ENCODE results near the gene LY6G5C.

LY6G5C gene

GRCh38 chr6:31722173-31722572 lies 41.3 kb upstream of the LY6G5C start:
- H2AFZ ChIP-seq (ENCODE audit: low read length): no peak overlapping the region
- H3K27ac ChIP-seq (ENCODE audit: low read length): no peak overlapping the region
- H3K9ac ChIP-seq (ENCODE audit: low read length): no peak overlapping the region
- no peaks in the 10 kb centered on the region for H3K79me2 ChIP-seq (ENCODE audit: low read length)
- H4K20me1 ChIP-seq (ENCODE audit: insufficient read depth, low read length): no peaks in the 10 kb centered on the region
- H3K9me3 ChIP-seq (replicated peaks; ENCODE audit: insufficient read depth, low read length): no peaks in the 10 kb centered on the region
- H3K27me3 ChIP-seq (replicated peaks; ENCODE audit: insufficient read depth, low read length): no peaks in the 10 kb centered on the region
- H3K36me3 ChIP-seq (replicated peaks; ENCODE audit: insufficient read depth, low read length): no peaks in the 10 kb centered on the region
- no peaks in the 10 kb centered on the region for H3K9me2 ChIP-seq (replicated peaks; ENCODE audit: insufficient read depth, low read length)
- no peak overlapping the region for H3K4me2 ChIP-seq (ENCODE audit: low read depth, low read length)
- TF ChIP-seq EZH2phosphoT487 (IDR thresholded peaks at IDR 0.05; ENCODE audit: low read length): no peak
- no peak for TF ChIP-seq CTCF (IDR thresholded peaks at IDR 0.05; ENCODE audit: low read length)
- TF ChIP-seq EZH2 (optimal IDR thresholded peaks at IDR 0.05; ENCODE audit: low read depth, low read length): no peak
- DNase-seq: no peak
- peaks cover 14% of the 10 kb centered on the region for H3F3A ChIP-seq (ENCODE audit: insufficient read depth, low read length)
- no peak overlapping the region for H3K4me3 ChIP-seq (ENCODE audit: low read length)
- peaks cover 8% of the 10 kb centered on the region for H3K4me1 ChIP-seq (ENCODE audit: low read length)

- Histone ChIP-seq H3F3A (ENCODE audit: insufficient read depth, low read length) (peaks cover 8% of the 10 kb centered on the region; the same call in 1 of the 2 replicates), H3K4me3 (ENCODE audit: low read length) (no peak within 1 kb of the TSS), H3K4me2 (ENCODE audit: low read depth, low read length) (no peak within 1 kb of the TSS), H3K4me1 (ENCODE audit: low read length) (0 out of 2 replicates have a peak, but pooled peaks cover 1% of the 10 kb centered on the region), H3K36me3 (replicated peaks; ENCODE audit: insufficient read depth, low read length) (no peaks in the 10 kb centered on the region), H3K9ac (ENCODE audit: low read length) (no peak within 1 kb of the TSS), H3K9me2 (replicated peaks; ENCODE audit: insufficient read depth, low read length) (no peaks in the 10 kb centered on the region), H3K9me3 (replicated peaks; ENCODE audit: insufficient read depth, low read length) (no peaks in the 10 kb centered on the region), H3K27me3 (replicated peaks; ENCODE audit: insufficient read depth, low read length) (no peaks in the 10 kb centered on the region), H2AFZ (ENCODE audit: low read length) (no peak within 1 kb of the TSS), H3K27ac (ENCODE audit: low read length) (no peak within 1 kb of the TSS), H3K79me2 (ENCODE audit: low read length) (no peaks in the 10 kb centered on the region), H4K20me1 (ENCODE audit: insufficient read depth, low read length) (no peaks in the 10 kb centered on the region)
- DNase-seq: no peak
- TF ChIP-seq CTCF (IDR thresholded peaks at IDR 0.05; ENCODE audit: low read length) (no peak), EZH2 (optimal IDR thresholded peaks at IDR 0.05; ENCODE audit: low read depth, low read length) (no peak), EZH2phosphoT487 (IDR thresholded peaks at IDR 0.05; ENCODE audit: low read length) (no peak)
Measured at GRCh38 chr6:31721351-31722020, 40.6 kb upstream of the LY6G5C start, which contains the start of gene LY6G6C. TSS of gene LY6G6C (minus strand) at chr6:31721746. CDS start at chr6:31721679, 67 bp downstream.

- no peaks in the 10 kb centered on the region for H3K9me3 ChIP-seq (replicated peaks; ENCODE audit: insufficient read depth, low read length)
- no peak for DNase-seq
- no peaks in the 10 kb centered on the region for H3K9me2 ChIP-seq (replicated peaks; ENCODE audit: insufficient read depth, low read length)
- no peak overlapping the region for H3K27ac ChIP-seq (ENCODE audit: low read length)
- H3K9ac ChIP-seq (ENCODE audit: low read length): no peak overlapping the region
- no peaks in the 10 kb centered on the region for H3K36me3 ChIP-seq (replicated peaks; ENCODE audit: insufficient read depth, low read length)
- H4K20me1 ChIP-seq (ENCODE audit: insufficient read depth, low read length): no peaks in the 10 kb centered on the region
- H3K4me3 ChIP-seq (ENCODE audit: low read length): no peak overlapping the region
- H3K4me2 ChIP-seq (ENCODE audit: low read depth, low read length): no peak overlapping the region
- TF ChIP-seq CTCF (IDR thresholded peaks at IDR 0.05; ENCODE audit: low read length): no peak
- TF ChIP-seq EZH2phosphoT487 (IDR thresholded peaks at IDR 0.05; ENCODE audit: low read length): no peak
- no peak for TF ChIP-seq EZH2 (optimal IDR thresholded peaks at IDR 0.05; ENCODE audit: low read depth, low read length)
- H2AFZ ChIP-seq (ENCODE audit: low read length): no peak overlapping the region
- H3K27me3 ChIP-seq (replicated peaks; ENCODE audit: insufficient read depth, low read length): no peaks in the 10 kb centered on the region
- H3K4me1 ChIP-seq (ENCODE audit: low read length): no peaks in the 10 kb centered on the region
- no peaks in the 10 kb centered on the region for H3K79me2 ChIP-seq (ENCODE audit: low read length)
- H3F3A ChIP-seq (ENCODE audit: insufficient read depth, low read length): no peaks in the 10 kb centered on the region
Measured at GRCh38 chr6:31720196-31720770, 39.4 kb upstream of the LY6G5C start.
